HCT116 (cell line): ENCODE data around the gene UBQLNL. TPM values are rescaled to one million over a fixed set of nuclear protein-coding genes. Genes with fewer than 3 reads are reported as not detected.
A peak's percentile ranks its signal among the peaks of the same experiment; 100 is the strongest.

Experiments used
- ATAC-seq: fragments of 200-7000 bp; cut with Tn5 transposase; 2 replicates; pipeline ENCODE4 v1.9.1; 2020; ENCODE audit warnings: mild to moderate bottlenecking, moderate library complexity
- Bru-seq: library from RNA; stranded (reverse); fragments of 400-500 nt; gene quantifications from one replicate; lab custom pipeline; 2021; lab: Mats Ljungman, UMichigan
- BruChase-seq, 2 experiments: library from RNA; stranded (reverse); fragments of 400-500 nt; gene quantifications; one replicate each; lab custom pipeline; 2021; lab: Mats Ljungman, UMichigan
- BruUV-seq: library from RNA; stranded (reverse); fragments of 400-500 nt; replicated peaks from 2 replicates; lab custom pipeline; 2021; lab: Mats Ljungman, UMichigan
- CTCF ChIA-PET: fragments of 300-600 bp; sonication (Branson Sonifier 250); formaldehyde crosslinking; loops from one replicate; lab custom pipeline; 2021; ENCODE audit warnings: antibody characterized with exemption; lab: Charles Lee
- POLR2A ChIA-PET: fragments of 300-600, 350-600 bp; sonication (Branson Sonifier 250); formaldehyde crosslinking; loops from one replicate; lab custom pipeline; 2021; ENCODE audit warnings: antibody characterized with exemption; lab: Charles Lee
- RAD21 ChIA-PET, 2 experiments: fragments of 300-600 bp; sonication (Branson Sonifier 250); formaldehyde crosslinking; loops; one replicate each; lab custom pipeline; 2023; ENCODE audit warnings: low total read pairs in 2 of 2; ENCODE audit not compliant: uncharacterized antibody in 2 of 2, unreplicated experiment in 2 of 2, low non-redundant PET in 1 of 2; lab: Charles Lee
- DNase-seq: peaks from one replicate; pipeline ENCODE4 v3.0.0-alpha.2; 2010; ENCODE audit warnings: low read depth, low spot score
- H2AFZ ChIP-seq: fragments of 200-600 bp; shearing (Covaris generic), sonication (generic); 2 replicates; pipeline ENCODE4 v1.6.1; 2017; ENCODE audit warnings: low read depth, mixed run types, mixed read lengths, antibody characterized with exemption, low read length; ENCODE audit not compliant: poor library complexity, severe bottlenecking
- H3K27ac ChIP-seq: 2 replicates; pipeline ENCODE4 v1.5.1; 2012; ENCODE audit warnings: low read depth, low read length
- H3K27me3 ChIP-seq: fragments of 200-600 bp; sonication (generic); 2 replicates; pipeline ENCODE4 v1.6.1; 2016; ENCODE audit warnings: mixed run types, low read length, mixed read lengths; ENCODE audit not compliant: insufficient read depth
- H3K36me3 ChIP-seq, 2 experiments: fragments of 200-500 bp in 1 of 2; fragments of 200-600 bp in 1 of 2; sonication (Bioruptor generic) in 1 of 2; sonication (generic) in 1 of 2; 2 replicates each; pipeline versions ENCODE4 v1.5.1 to v1.6.1; 2014 to 2016; ENCODE audit warnings: low read length in 2 of 2, inconsistent platforms in 1 of 2, mixed read lengths in 1 of 2, mixed run types in 1 of 2; ENCODE audit not compliant: insufficient read depth in 2 of 2, control insufficient read depth in 1 of 2
- H3K4me1 ChIP-seq, 2 experiments: fragments of 200-600 bp in 1 of 2; sonication (generic) in 1 of 2; 2 replicates each; pipeline versions ENCODE4 v1.5.1 to v1.6.1; 2012 to 2017; ENCODE audit warnings: low read length in 2 of 2, inconsistent platforms in 1 of 2, mild to moderate bottlenecking in 1 of 2, mixed read lengths in 1 of 2, mixed run types in 1 of 2, moderate library complexity in 1 of 2; ENCODE audit not compliant: insufficient read depth in 2 of 2, control insufficient read depth in 1 of 2
- H3K4me2 ChIP-seq: fragments of 200-600 bp; sonication (generic); 2 replicates; pipeline ENCODE4 v1.6.1; 2017; ENCODE audit warnings: mixed run types, low read length, mixed read lengths
- H3K4me3 ChIP-seq, 2 experiments: fragments of 200-600 bp in 1 of 2; sonication (generic) in 1 of 2; replicated peaks in 1 of 2; 2 replicates each; pipeline ENCODE4 v1.5.1; 2011 to 2016; ENCODE audit warnings: low read length in 2 of 2, control low read depth in 1 of 2, low read depth in 1 of 2, mild to moderate bottlenecking in 1 of 2, mixed read lengths in 1 of 2, mixed run types in 1 of 2
- H3K79me2 ChIP-seq: fragments of 200-600 bp; sonication (generic); 2 replicates; pipeline ENCODE4 v1.6.1; 2017; ENCODE audit warnings: mild to moderate bottlenecking, mixed run types, low read length, moderate library complexity, mixed read lengths; ENCODE audit not compliant: insufficient read depth
- H3K9ac ChIP-seq: fragments of 200-600 bp; sonication (generic); 2 replicates; pipeline ENCODE4 v1.6.1; 2016; ENCODE audit warnings: low read length, mixed read lengths
- H3K9me2 ChIP-seq: fragments of 200-600 bp; sonication (generic), shearing (Covaris generic); 2 replicates; pipeline ENCODE4 v1.6.1; 2017; ENCODE audit warnings: mixed run types, mild to moderate bottlenecking, moderate library complexity; ENCODE audit not compliant: insufficient read depth
- H3K9me3 ChIP-seq, 2 experiments: fragments of 200-500 bp in 1 of 2; fragments of 200-600 bp in 1 of 2; sonication (Bioruptor generic) in 1 of 2; sonication (generic) in 1 of 2; 2 replicates each; pipeline ENCODE4 v1.6.1; 2014 to 2017; ENCODE audit warnings: low read length in 2 of 2, mixed read lengths in 2 of 2, inconsistent platforms in 1 of 2, low read depth in 1 of 2, mild to moderate bottlenecking in 1 of 2, mixed run types in 1 of 2, moderate library complexity in 1 of 2; ENCODE audit not compliant: control insufficient read depth in 1 of 2, insufficient read depth in 1 of 2
- H4K20me1 ChIP-seq: fragments of 200-600 bp; sonication (generic), shearing (Covaris generic); 2 replicates; pipeline ENCODE4 v1.6.1; 2017; ENCODE audit warnings: mixed run types, mild to moderate bottlenecking, moderate library complexity; ENCODE audit not compliant: insufficient read depth
- EGR1 ChIP-seq: IDR thresholded peaks from 2 replicates; pipeline ENCODE4 v1.6.1; 2012; ENCODE audit warnings: low read depth
- ELF1 ChIP-seq: IDR thresholded peaks from 2 replicates; pipeline ENCODE4 v1.6.1; 2012; ENCODE audit warnings: low read depth, borderline replicate concordance
- EZH2 ChIP-seq: fragments of 200-600 bp; sonication (generic); IDR thresholded peaks from 2 replicates; pipeline ENCODE4 v1.6.1; 2017; ENCODE audit warnings: antibody characterized with exemption, mixed run types
- EZH2phosphoT487 ChIP-seq: fragments of 200-600 bp; IDR thresholded peaks from 2 replicates; pipeline ENCODE4 v1.6.1; 2018; ENCODE audit warnings: antibody characterized with exemption, borderline replicate concordance
- FOSL1 ChIP-seq: IDR thresholded peaks from 2 replicates; pipeline ENCODE4 v1.6.1; 2012; ENCODE audit warnings: low read depth
- POLR2A ChIP-seq: IDR thresholded peaks from 2 replicates; pipeline ENCODE4 v1.7.0; 2011; ENCODE audit warnings: borderline replicate concordance; ENCODE audit not compliant: insufficient read depth, insufficient read length; ENCODE audit errors: extremely low read depth
- POLR2AphosphoS5 ChIP-seq: IDR thresholded peaks from 2 replicates; pipeline ENCODE4 v1.6.1; 2011; ENCODE audit warnings: mild to moderate bottlenecking, low read depth, low read length, moderate library complexity
- SIN3A ChIP-seq: IDR thresholded peaks from 2 replicates; pipeline ENCODE4 v1.6.1; 2012; ENCODE audit warnings: low read depth
- SP1 ChIP-seq: IDR thresholded peaks from 2 replicates; pipeline ENCODE4 v1.6.1; 2012; ENCODE audit warnings: low read depth
- YY1 ChIP-seq: IDR thresholded peaks from 2 replicates; pipeline ENCODE4 v1.6.1; 2011; ENCODE audit warnings: low read length, low read depth, moderate library complexity, mild to moderate bottlenecking; ENCODE audit not compliant: insufficient replicate concordance; ENCODE audit errors: extremely low read depth
- ZFX ChIP-seq: fragments of 450-650 bp; IDR thresholded peaks from 2 replicates; pipeline ENCODE4 v1.6.1; 2017
- ZNF274 ChIP-seq: fragments of 200-500 bp; sonication (Bioruptor generic); IDR thresholded peaks from 2 replicates; pipeline ENCODE4 v1.6.1; 2014; ENCODE audit warnings: mild to moderate bottlenecking, low read depth, low read length, inconsistent platforms
- intact Hi-C: fragments of 100-400 bp; cut with micrococcal nuclease; formaldehyde crosslinking; loops from 2 replicates; pipeline ENCODE4 v1.10.0; 2022
- long read RNA-seq: library from polyadenylated mRNA; unstranded; transcript quantifications from one replicate; pipeline ENCODE4 v2.0.0, GENCODE V29; 2021; ENCODE audit not compliant: unreplicated experiment
- polyA plus RNA-seq: library from polyadenylated mRNA; unstranded; fragments of >200 nt; gene quantifications from 2 replicates; pipeline ENCODE4 v1.2.1, GENCODE V29; 2012; ENCODE audit warnings: missing spikeins
- total RNA-seq: library from RNA; stranded (reverse); gene quantifications from one replicate; pipeline ENCODE4 v1.2.1, GENCODE V29; 2021; ENCODE audit not compliant: unreplicated experiment
- TF ChIP-seq, protein P1 (sequence below): IDR thresholded peaks from 2 replicates; pipeline ENCODE4 v1.6.1; 2012
- TF ChIP-seq, protein P2 (sequence below), 3 experiments: fragments of 200-600 bp in 1 of 3; sonication (generic) in 1 of 3; IDR thresholded peaks in 2 of 3; conservative IDR thresholded peaks in 1 of 3; 2 replicates each; pipeline ENCODE4 v1.5.1; 2012 to 2017; ENCODE audit warnings: low read depth in 2 of 3, low read length in 2 of 3, antibody characterized with exemption in 1 of 3, borderline replicate concordance in 1 of 3, control low read depth in 1 of 3, mild to moderate bottlenecking in 1 of 3, mixed read lengths in 1 of 3, mixed run types in 1 of 3, moderate library complexity in 1 of 3; ENCODE audit not compliant: insufficient read depth in 1 of 3
- TF ChIP-seq, protein P3 (sequence below): IDR thresholded peaks from 2 replicates; pipeline ENCODE4 v1.6.1; 2011; ENCODE audit warnings: mild to moderate bottlenecking, low read length, moderate library complexity; ENCODE audit not compliant: insufficient replicate concordance; ENCODE audit errors: extremely low read depth

Gene UBQLNL, protein sequence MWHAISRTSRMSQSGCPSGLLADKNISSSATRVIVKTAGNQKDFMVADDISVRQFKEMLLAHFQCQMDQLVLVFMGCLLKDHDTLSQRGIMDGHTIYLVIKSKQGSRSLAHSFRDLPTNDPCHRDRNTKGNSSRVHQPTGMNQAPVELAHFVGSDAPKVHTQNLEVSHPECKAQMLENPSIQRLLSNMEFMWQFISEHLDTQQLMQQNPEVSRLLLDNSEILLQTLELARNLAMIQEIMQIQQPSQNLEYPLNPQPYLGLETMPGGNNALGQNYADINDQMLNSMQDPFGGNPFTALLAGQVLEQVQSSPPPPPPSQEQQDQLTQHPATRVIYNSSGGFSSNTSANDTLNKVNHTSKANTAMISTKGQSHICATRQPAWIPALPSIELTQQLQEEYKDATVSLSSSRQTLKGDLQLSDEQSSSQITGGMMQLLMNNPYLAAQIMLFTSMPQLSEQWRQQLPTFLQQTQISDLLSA
- total RNA-seq: not detected
- 0.15 and 0.21 TPM in 2 replicates for polyA plus RNA-seq
- percentile 23 among the genes with signal in this experiment for Bru-seq, nascent RNA
- BruChase-seq, experiment 1, labeled RNA remaining after a 6-hour chase: percentile 39 among the genes with signal in this experiment
- BruChase-seq, experiment 2, labeled RNA remaining after a 2-hour chase: percentile 33 among the genes with signal in this experiment
- long read RNA-seq: 0 reads

DNA sequence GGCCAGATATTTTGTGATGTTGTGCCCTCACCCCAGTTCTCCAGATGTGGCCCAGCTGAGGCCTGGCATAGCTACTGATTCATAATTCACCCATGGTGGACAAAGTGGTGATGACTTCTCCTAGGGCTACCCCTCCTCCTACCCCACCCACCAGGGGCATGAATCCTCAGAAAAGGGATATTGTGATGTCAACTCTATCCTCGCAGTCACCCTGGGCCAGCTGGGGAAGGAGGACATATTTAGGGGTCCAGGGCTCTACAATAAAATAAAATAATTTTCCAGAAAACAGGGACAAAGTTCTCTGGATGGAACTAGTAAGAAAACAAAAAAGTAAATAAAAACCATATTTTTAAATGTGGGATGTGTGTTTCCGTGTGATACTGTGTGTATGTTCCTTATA, at the start of gene UBQLNL:
TSS of gene UBQLNL (minus strand) at position 101 of the 400 bp plus-strand sequence. CDS start 258 bp downstream, outside the sequence.
- Histone ChIP-seq H3K4me1 (no peaks in the 10 kb centered on the region), H3K36me3 (no peaks in the 10 kb centered on the region), H3K9me3 (no peaks in the 10 kb centered on the region), H3K9ac (no peak within 1 kb of the TSS), H3K4me3 (no peak within 1 kb of the TSS), H3K27ac (no peak within 1 kb of the TSS), H3K27me3 (peaks cover 3% of the 10 kb centered on the region; the same call in 1 of the 2 replicates), H3K9me2 (no peaks in the 10 kb centered on the region), H3K4me2 (no peak within 1 kb of the TSS), H2AFZ (no peak within 1 kb of the TSS), H4K20me1 (no peaks in the 10 kb centered on the region), H3K79me2 (no peaks in the 10 kb centered on the region)
- no peak for ATAC-seq
- ChIA-PET POLR2A (interaction anchor here (1.7 kb wide), 1 partner anchor 11 kb away, joined by 13 read pairs; no protein-coding TSS in a partner anchor), RAD21 (no interaction called here), CTCF (no interaction called here)
- intact Hi-C loops: no loop called here
- BruUV-seq: no TSS peak
- no peak for DNase-seq
- TF ChIP-seq ZFX (no peak), ZNF274 (no peak), ELF1 (no peak), YY1 (no peak), POLR2A (no peak), EZH2phosphoT487 (no peak), EZH2 (no peak), FOSL1 (no peak), EGR1 (no peak), SIN3A (no peak), POLR2AphosphoS5 (no peak), SP1 (no peak)
- TF ChIP-seq, protein P1, sequence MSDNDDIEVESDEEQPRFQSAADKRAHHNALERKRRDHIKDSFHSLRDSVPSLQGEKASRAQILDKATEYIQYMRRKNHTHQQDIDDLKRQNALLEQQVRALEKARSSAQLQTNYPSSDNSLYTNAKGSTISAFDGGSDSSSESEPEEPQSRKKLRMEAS: no peak
- TF ChIP-seq, protein P2, sequence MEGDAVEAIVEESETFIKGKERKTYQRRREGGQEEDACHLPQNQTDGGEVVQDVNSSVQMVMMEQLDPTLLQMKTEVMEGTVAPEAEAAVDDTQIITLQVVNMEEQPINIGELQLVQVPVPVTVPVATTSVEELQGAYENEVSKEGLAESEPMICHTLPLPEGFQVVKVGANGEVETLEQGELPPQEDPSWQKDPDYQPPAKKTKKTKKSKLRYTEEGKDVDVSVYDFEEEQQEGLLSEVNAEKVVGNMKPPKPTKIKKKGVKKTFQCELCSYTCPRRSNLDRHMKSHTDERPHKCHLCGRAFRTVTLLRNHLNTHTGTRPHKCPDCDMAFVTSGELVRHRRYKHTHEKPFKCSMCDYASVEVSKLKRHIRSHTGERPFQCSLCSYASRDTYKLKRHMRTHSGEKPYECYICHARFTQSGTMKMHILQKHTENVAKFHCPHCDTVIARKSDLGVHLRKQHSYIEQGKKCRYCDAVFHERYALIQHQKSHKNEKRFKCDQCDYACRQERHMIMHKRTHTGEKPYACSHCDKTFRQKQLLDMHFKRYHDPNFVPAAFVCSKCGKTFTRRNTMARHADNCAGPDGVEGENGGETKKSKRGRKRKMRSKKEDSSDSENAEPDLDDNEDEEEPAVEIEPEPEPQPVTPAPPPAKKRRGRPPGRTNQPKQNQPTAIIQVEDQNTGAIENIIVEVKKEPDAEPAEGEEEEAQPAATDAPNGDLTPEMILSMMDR (IDR thresholded peaks at IDR 0.05 in 2 of 3, conservative IDR thresholded peaks at IDR 0.05 in 1 of 3; ENCODE audit: borderline replicate concordance in 1 of 3, insufficient read depth in 1 of 3, low read depth in 2 of 3, low read length in 2 of 3): no peak
- TF ChIP-seq, protein P3, sequence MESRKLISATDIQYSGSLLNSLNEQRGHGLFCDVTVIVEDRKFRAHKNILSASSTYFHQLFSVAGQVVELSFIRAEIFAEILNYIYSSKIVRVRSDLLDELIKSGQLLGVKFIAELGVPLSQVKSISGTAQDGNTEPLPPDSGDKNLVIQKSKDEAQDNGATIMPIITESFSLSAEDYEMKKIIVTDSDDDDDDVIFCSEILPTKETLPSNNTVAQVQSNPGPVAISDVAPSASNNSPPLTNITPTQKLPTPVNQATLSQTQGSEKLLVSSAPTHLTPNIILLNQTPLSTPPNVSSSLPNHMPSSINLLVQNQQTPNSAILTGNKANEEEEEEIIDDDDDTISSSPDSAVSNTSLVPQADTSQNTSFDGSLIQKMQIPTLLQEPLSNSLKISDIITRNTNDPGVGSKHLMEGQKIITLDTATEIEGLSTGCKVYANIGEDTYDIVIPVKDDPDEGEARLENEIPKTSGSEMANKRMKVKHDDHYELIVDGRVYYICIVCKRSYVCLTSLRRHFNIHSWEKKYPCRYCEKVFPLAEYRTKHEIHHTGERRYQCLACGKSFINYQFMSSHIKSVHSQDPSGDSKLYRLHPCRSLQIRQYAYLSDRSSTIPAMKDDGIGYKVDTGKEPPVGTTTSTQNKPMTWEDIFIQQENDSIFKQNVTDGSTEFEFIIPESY: no peak
